Measurements from ENCODE around the gene ZNF723. TPM values are rescaled to one million over a fixed set of nuclear protein-coding genes. Genes with fewer than 3 reads are reported as not detected.
"Not testable (repeated sequence)": the region's sequence is repeated elsewhere in the genome, so short reads cannot be mapped to it uniquely, and the experiment has no call there.

The ZNF723 gene
- polyA plus RNA-seq, 1 donor from 2014 or later = not detected

DNA sequence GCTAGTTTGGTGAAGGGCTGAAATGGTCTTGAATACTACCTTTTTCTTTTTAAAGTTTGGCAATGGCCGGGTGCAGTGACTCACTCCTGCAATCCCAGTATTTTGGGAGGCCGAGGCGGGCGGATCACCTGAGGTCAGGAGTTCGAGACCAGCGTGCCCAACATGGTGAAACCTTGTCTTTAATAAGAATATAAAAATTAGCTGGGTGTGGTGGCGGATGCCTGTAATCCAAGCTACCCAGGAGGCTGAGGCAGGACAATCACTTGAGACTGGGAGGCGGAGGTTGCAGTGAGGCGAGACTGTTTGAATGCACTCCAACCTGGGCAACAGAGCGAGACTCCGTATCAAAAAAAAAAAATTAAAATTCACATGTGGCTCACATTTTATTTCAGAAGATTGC lies 880 bp upstream of the ZNF723 start:
- Histone ChIP-seq H3K27me3 (ENCODE audit: insufficient read depth, low read depth, low read length) (no peaks in the 10 kb centered on the region), H3K9me3 (ENCODE audit: low read length) (no peaks in the 10 kb centered on the region), H3K9me2 (ENCODE audit: insufficient read depth, low read length) (no peaks in the 10 kb centered on the region)

DNA sequence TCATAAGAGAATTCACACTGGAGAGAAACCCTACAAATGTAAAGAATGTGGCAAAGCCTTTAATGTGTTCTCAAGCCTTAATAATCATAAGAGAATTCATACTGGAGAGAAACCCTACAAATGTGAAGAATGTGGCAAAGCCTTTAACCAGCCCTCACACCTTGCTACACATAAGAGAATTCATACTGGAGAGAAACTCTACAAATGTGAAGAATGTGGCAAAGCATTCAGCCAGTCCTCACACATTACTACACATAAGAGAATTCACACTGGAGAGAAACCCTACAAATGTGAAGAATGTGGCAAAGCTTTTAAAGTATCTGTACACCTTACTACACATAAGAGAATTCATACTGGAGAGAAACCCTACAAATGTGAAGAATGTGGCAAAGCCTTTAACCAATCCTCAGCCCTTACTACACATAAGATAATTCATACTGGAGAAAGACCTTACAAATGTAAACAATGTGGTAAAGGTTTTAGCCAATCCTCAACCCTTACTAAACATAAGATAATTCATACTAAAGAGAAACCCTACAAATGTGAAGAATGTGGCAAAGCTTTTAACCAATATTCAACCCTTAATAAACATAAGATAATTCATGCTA lies 25.7 kb downstream of the ZNF723 start:
- not testable (repeated sequence) for H3K9me3 ChIP-seq (ENCODE audit: low read length); H3K79me2 ChIP-seq (replicated peaks; ENCODE audit: insufficient read depth, low read length); H3K4me2 ChIP-seq (ENCODE audit: low read length); H3K4me3 ChIP-seq (ENCODE audit: low read length); H4K20me1 ChIP-seq (ENCODE audit: insufficient read depth); H3K9ac ChIP-seq (ENCODE audit: low read length); H3F3A ChIP-seq (ENCODE audit: insufficient read depth, low read length, poor library complexity, severe bottlenecking); H3K9me2 ChIP-seq (ENCODE audit: insufficient read depth, low read length); H3K36me3 ChIP-seq (ENCODE audit: insufficient read depth, low read length); H2AFZ ChIP-seq (ENCODE audit: low read depth, low read length); H3K27ac ChIP-seq (ENCODE audit: low read length); H3K27me3 ChIP-seq (ENCODE audit: insufficient read depth, low read depth, low read length)

More for the DNA sequence above, 880 bp upstream of the ZNF723 start:
- Histone ChIP-seq H3K4me2 (ENCODE audit: low read length) (no peak overlapping the region), H3F3A (ENCODE audit: insufficient read depth, low read length, poor library complexity, severe bottlenecking) (no peaks in the 10 kb centered on the region), H3K36me3 (ENCODE audit: insufficient read depth, low read length) (no peaks in the 10 kb centered on the region), H2AFZ (ENCODE audit: low read depth, low read length) (no peak overlapping the region), H3K4me3 (ENCODE audit: low read length) (no peak overlapping the region), H4K20me1 (ENCODE audit: insufficient read depth) (no peaks in the 10 kb centered on the region), H3K79me2 (replicated peaks; ENCODE audit: insufficient read depth, low read length) (no peaks in the 10 kb centered on the region), H3K9ac (ENCODE audit: low read length) (no peak overlapping the region), H3K27ac (ENCODE audit: low read length) (no peak overlapping the region)
- TF ChIP-seq, protein P1, sequence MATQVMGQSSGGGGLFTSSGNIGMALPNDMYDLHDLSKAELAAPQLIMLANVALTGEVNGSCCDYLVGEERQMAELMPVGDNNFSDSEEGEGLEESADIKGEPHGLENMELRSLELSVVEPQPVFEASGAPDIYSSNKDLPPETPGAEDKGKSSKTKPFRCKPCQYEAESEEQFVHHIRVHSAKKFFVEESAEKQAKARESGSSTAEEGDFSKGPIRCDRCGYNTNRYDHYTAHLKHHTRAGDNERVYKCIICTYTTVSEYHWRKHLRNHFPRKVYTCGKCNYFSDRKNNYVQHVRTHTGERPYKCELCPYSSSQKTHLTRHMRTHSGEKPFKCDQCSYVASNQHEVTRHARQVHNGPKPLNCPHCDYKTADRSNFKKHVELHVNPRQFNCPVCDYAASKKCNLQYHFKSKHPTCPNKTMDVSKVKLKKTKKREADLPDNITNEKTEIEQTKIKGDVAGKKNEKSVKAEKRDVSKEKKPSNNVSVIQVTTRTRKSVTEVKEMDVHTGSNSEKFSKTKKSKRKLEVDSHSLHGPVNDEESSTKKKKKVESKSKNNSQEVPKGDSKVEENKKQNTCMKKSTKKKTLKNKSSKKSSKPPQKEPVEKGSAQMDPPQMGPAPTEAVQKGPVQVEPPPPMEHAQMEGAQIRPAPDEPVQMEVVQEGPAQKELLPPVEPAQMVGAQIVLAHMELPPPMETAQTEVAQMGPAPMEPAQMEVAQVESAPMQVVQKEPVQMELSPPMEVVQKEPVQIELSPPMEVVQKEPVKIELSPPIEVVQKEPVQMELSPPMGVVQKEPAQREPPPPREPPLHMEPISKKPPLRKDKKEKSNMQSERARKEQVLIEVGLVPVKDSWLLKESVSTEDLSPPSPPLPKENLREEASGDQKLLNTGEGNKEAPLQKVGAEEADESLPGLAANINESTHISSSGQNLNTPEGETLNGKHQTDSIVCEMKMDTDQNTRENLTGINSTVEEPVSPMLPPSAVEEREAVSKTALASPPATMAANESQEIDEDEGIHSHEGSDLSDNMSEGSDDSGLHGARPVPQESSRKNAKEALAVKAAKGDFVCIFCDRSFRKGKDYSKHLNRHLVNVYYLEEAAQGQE (IDR thresholded peaks at IDR 0.05; ENCODE audit: borderline replicate concordance) = no peak
- no peak for TF ChIP-seq EZH2 (IDR thresholded peaks at IDR 0.05; ENCODE audit: borderline replicate concordance, insufficient read depth, low read length, poor library complexity, severe bottlenecking)
- TF ChIP-seq TAF1 (IDR thresholded peaks at IDR 0.05; ENCODE audit: low read depth) = no peak
- TF ChIP-seq EP300 (conservative IDR thresholded peaks at IDR 0.05; ENCODE audit: poor library complexity, severe bottlenecking) = no peak
- no peak for TF ChIP-seq SMC3 (conservative IDR thresholded peaks at IDR 0.05; ENCODE audit: poor library complexity)
- TF ChIP-seq, protein P2, sequence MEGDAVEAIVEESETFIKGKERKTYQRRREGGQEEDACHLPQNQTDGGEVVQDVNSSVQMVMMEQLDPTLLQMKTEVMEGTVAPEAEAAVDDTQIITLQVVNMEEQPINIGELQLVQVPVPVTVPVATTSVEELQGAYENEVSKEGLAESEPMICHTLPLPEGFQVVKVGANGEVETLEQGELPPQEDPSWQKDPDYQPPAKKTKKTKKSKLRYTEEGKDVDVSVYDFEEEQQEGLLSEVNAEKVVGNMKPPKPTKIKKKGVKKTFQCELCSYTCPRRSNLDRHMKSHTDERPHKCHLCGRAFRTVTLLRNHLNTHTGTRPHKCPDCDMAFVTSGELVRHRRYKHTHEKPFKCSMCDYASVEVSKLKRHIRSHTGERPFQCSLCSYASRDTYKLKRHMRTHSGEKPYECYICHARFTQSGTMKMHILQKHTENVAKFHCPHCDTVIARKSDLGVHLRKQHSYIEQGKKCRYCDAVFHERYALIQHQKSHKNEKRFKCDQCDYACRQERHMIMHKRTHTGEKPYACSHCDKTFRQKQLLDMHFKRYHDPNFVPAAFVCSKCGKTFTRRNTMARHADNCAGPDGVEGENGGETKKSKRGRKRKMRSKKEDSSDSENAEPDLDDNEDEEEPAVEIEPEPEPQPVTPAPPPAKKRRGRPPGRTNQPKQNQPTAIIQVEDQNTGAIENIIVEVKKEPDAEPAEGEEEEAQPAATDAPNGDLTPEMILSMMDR (IDR thresholded peaks at IDR 0.05; ENCODE audit: poor library complexity, severe bottlenecking) = no peak
- no peak for TF ChIP-seq MXI1 (conservative IDR thresholded peaks at IDR 0.05; ENCODE audit: poor library complexity, severe bottlenecking)

DNA sequence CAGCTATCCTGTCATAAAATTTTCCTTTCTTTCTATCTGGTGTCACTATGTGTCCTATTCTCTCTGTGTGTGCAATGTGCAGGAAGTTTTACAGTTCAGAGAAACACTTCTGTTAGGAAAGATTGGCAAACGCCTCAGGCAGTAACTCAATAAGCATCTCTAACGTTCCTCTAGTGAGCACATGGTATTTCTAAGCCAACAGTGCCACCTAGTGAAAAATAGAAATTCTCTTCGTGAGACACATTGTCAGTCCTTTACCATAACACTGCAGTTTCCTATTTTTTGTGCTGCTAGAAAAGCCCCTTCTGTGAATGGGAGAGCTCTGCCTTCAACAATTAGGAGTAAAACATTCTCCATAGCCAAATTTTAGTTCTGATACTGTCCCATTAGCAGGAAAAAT lies 50.7 kb downstream of the ZNF723 start:
- no peaks in the 10 kb centered on the region for H3K79me2 ChIP-seq (replicated peaks; ENCODE audit: insufficient read depth, low read length)
- no peaks in the 10 kb centered on the region for H4K20me1 ChIP-seq (ENCODE audit: insufficient read depth)
- H3K9ac ChIP-seq (ENCODE audit: low read length) = no peak overlapping the region
- peaks cover 15% of the 10 kb centered on the region for H3K9me3 ChIP-seq (ENCODE audit: low read length)
- no peak overlapping the region for H3K4me3 ChIP-seq (ENCODE audit: low read length)
- TF ChIP-seq RAD21 (conservative IDR thresholded peaks at IDR 0.05) (peak; percentile 61), SMC3 (conservative IDR thresholded peaks at IDR 0.05; ENCODE audit: poor library complexity) (peak; percentile 29), TAF1 (IDR thresholded peaks at IDR 0.05; ENCODE audit: low read depth) (no peak), EP300 (conservative IDR thresholded peaks at IDR 0.05; ENCODE audit: poor library complexity, severe bottlenecking) (no peak), EZH2 (IDR thresholded peaks at IDR 0.05; ENCODE audit: borderline replicate concordance, insufficient read depth, low read length, poor library complexity, severe bottlenecking) (no peak)
- TF ChIP-seq, protein P2 (IDR thresholded peaks at IDR 0.05; ENCODE audit: poor library complexity, severe bottlenecking) = peak; percentile 53
- H3K9me2 ChIP-seq (ENCODE audit: insufficient read depth, low read length) = no peaks in the 10 kb centered on the region
- no peaks in the 10 kb centered on the region for H3K36me3 ChIP-seq (ENCODE audit: insufficient read depth, low read length)
- no peak overlapping the region for H2AFZ ChIP-seq (ENCODE audit: low read depth, low read length)
- H3F3A ChIP-seq (ENCODE audit: insufficient read depth, low read length, poor library complexity, severe bottlenecking) = no peaks in the 10 kb centered on the region
- no peaks in the 10 kb centered on the region for H3K27me3 ChIP-seq (ENCODE audit: insufficient read depth, low read depth, low read length)
- H3K27ac ChIP-seq (ENCODE audit: low read length) = no peak overlapping the region
- no peak overlapping the region for H3K4me2 ChIP-seq (ENCODE audit: low read length)
